Calu3 (cell line): Measurements from ENCODE around the gene PNPLA1. TPM values are rescaled to one million over a fixed set of nuclear protein-coding genes. Genes with fewer than 3 reads are reported as not detected.

Experiments
- BruUV-seq: library from RNA; stranded (reverse); fragments of 400-500 nt; replicated peaks from 2 replicates; lab custom pipeline; 2021; lab: Mats Ljungman, UMichigan
- CTCF ChIA-PET: fragments of 300-600 bp; sonication (Branson Sonifier 250); formaldehyde crosslinking; loops from one replicate; lab custom pipeline; 2022; ENCODE audit warnings: antibody characterized with exemption; lab: Charles Lee
- DNase-seq: peaks from one replicate; pipeline ENCODE4 v3.0.0; 2022
- H3K27ac Mint-ChIP-seq: one replicate; pipeline ENCODE4 v1.8.0; 2022; ENCODE audit warnings: mixed read lengths; ENCODE audit not compliant: unreplicated experiment
- H3K27me3 Mint-ChIP-seq: one replicate; pipeline ENCODE4 v1.8.0; 2022; ENCODE audit warnings: mixed read lengths; ENCODE audit not compliant: unreplicated experiment
- H3K36me3 Mint-ChIP-seq: one replicate; pipeline ENCODE4 v1.8.0; 2022; ENCODE audit warnings: mild to moderate bottlenecking, moderate library complexity, mixed read lengths; ENCODE audit not compliant: insufficient read depth, unreplicated experiment
- H3K4me1 Mint-ChIP-seq: one replicate; pipeline ENCODE4 v1.8.0; 2022; ENCODE audit warnings: mild to moderate bottlenecking, low read depth, mixed read lengths; ENCODE audit not compliant: unreplicated experiment
- H3K4me3 Mint-ChIP-seq: one replicate; pipeline ENCODE4 v1.8.0; 2022; ENCODE audit warnings: mild to moderate bottlenecking, low read depth, moderate library complexity, mixed read lengths; ENCODE audit not compliant: unreplicated experiment
- H3K9me3 Mint-ChIP-seq: one replicate; pipeline ENCODE4 v1.8.0; 2022; ENCODE audit warnings: low read depth, mixed read lengths; ENCODE audit not compliant: unreplicated experiment
- intact Hi-C: fragments of 100-400 bp; cut with micrococcal nuclease; formaldehyde crosslinking; loops from one replicate; pipeline ENCODE4 v1.10.0; 2022; ENCODE audit not compliant: unreplicated experiment
- total RNA-seq: library from RNA; stranded (reverse); gene quantifications from 2 replicates; pipeline ENCODE4 v1.2.3, GENCODE V29; 2022
- TF ChIP-seq, protein P1 (sequence below): fragments of 200-600 bp; IDR thresholded peaks from one replicate; pipeline ENCODE4 v1.8.0; 2022; ENCODE audit warnings: antibody characterized with exemption; ENCODE audit not compliant: unreplicated experiment

PNPLA1 gene
- total RNA-seq, 1 experiment from 2014 or later: 0.19 TPM

DNA sequence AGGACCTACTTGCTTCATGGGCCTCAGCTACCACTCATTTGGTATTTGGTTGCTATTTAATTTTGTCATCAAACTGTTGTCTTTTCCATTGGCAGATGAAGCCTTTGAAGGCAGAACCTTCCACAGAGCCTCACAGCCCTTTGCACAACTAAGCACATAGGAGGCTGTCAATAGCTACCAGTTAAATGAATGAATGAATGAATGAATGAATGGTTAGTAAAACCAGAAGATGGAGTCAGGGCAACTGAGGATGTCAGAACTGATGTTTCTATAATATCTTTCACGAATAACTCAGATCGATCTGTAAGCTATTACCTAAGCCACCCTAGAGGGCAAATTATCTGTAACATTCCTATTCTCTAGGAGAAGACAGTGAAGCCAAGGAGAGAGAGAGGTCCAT lies 47.8 kb downstream of the PNPLA1 start:
- no peaks in the 10 kb centered on the region for H3K9me3 Mint-ChIP-seq
- no peak overlapping the region for H3K4me3 Mint-ChIP-seq
- peaks cover 25% of the 10 kb centered on the region for H3K4me1 Mint-ChIP-seq
- no peaks in the 10 kb centered on the region for H3K36me3 Mint-ChIP-seq
- TF ChIP-seq, protein P1, sequence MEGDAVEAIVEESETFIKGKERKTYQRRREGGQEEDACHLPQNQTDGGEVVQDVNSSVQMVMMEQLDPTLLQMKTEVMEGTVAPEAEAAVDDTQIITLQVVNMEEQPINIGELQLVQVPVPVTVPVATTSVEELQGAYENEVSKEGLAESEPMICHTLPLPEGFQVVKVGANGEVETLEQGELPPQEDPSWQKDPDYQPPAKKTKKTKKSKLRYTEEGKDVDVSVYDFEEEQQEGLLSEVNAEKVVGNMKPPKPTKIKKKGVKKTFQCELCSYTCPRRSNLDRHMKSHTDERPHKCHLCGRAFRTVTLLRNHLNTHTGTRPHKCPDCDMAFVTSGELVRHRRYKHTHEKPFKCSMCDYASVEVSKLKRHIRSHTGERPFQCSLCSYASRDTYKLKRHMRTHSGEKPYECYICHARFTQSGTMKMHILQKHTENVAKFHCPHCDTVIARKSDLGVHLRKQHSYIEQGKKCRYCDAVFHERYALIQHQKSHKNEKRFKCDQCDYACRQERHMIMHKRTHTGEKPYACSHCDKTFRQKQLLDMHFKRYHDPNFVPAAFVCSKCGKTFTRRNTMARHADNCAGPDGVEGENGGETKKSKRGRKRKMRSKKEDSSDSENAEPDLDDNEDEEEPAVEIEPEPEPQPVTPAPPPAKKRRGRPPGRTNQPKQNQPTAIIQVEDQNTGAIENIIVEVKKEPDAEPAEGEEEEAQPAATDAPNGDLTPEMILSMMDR: no peak
- no peak for DNase-seq
- no peaks in the 10 kb centered on the region for H3K27me3 Mint-ChIP-seq
- CTCF ChIA-PET: no interaction called here
- BruUV-seq: no TSS peak
- no peak overlapping the region for H3K27ac Mint-ChIP-seq
- intact Hi-C loops: no loop called here

DNA sequence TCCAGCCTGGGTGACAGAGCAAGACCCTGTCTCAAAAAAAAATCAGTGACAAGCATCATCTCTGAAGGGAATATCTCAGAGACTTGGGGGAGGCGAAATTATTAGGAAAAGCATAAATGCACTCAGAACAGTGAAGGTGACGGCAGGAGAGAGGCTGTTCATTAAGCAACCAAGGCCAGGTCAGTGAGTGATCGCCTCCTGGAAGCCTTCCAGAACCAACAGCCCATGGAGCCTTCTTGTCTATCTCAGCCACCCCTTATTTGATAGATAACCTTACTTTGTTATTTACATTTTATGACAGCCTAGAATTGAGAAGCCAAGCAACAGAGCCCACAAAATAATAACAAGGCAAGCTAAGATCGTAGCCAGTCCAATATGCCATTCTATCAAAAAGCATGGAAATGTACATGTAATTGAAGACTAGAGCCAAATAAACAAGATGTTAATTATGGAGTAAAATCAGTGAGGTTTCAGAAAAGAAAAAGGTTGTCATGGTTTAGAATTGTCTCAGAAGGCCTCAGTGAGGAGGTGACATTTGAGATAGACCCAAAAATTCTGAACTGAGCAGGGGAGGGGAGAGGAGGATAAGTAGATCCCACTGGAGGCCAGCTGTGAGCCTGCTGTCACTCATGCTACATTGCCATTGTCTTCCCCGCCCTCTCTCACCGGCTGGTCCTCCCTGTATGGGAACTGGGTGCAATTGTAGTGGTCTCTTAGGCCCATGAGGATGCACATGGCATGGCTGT lies 49.0 kb downstream of the PNPLA1 start:
- Mint-ChIP-seq H3K27ac (no peak overlapping the region), H3K4me3 (no peak overlapping the region), H3K9me3 (no peaks in the 10 kb centered on the region), H3K4me1 (peaks cover 23% of the 10 kb centered on the region), H3K27me3 (no peaks in the 10 kb centered on the region), H3K36me3 (no peaks in the 10 kb centered on the region)
- no peak for DNase-seq
- TF ChIP-seq, protein P1: no peak
- intact Hi-C loops: no loop called here
- no TSS peak for BruUV-seq
- CTCF ChIA-PET: interaction anchor here (2.3 kb wide), 1 partner anchor 21 kb away, joined by 9 read pairs; no protein-coding TSS in a partner anchor

DNA sequence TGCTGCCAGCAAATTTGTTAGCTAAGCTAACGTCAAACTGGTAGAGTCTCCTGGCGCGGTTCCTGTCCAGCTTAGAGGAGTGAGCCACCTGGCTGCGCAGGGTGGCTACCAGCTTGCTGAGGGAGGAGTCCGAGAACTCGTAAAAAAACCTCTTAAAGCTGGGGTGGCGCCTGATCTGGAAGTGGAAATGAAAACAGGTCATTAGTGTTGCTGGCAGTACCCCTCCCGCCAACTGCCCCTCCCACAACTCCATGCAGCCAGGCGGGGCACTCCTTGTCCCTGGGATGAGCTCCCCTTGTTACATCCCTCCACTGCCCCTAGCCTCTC lies 49.5 kb downstream of the PNPLA1 start:
- Mint-ChIP-seq H3K27me3 (no peaks in the 10 kb centered on the region), H3K36me3 (no peaks in the 10 kb centered on the region), H3K9me3 (no peaks in the 10 kb centered on the region), H3K4me3 (no peak overlapping the region), H3K4me1 (peaks cover 17% of the 10 kb centered on the region), H3K27ac (no peak overlapping the region)
- CTCF ChIA-PET: interaction anchor here (1.8 to 2.3 kb wide), 2 partner anchors 17 to 21 kb away, joined by 8 to 9 read pairs; no protein-coding TSS in a partner anchor
- BruUV-seq: no TSS peak
- DNase-seq: no peak
- TF ChIP-seq, protein P1: no peak
- intact Hi-C loops: no loop called here

DNA sequence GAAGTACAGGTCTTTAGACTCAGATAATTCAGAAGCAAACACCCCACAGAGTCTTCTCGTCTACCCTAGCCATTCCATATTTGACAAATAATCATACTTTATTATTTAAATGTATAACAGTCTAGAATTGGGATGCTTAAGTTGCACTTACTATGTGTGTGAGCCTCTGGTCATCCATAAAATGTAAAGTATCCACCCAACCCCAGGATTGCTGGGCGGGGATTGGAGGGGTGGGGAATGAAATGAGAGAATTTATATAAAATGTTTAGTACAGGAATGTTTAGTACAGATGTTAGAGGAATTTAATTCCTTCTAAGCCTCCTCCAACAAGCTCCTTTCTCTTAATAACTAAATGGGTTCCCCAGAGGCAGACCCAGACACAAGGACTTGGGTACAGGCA lies 50.0 kb downstream of the PNPLA1 start:
- intact Hi-C loops: no loop called here
- DNase-seq: no peak
- no peaks in the 10 kb centered on the region for H3K9me3 Mint-ChIP-seq
- CTCF ChIA-PET: interaction anchor here (1.8 to 2.3 kb wide), 2 partner anchors 17 to 20 kb away, joined by 8 to 9 read pairs; no protein-coding TSS in a partner anchor
- H3K4me1 Mint-ChIP-seq: peaks cover 16% of the 10 kb centered on the region
- no peaks in the 10 kb centered on the region for H3K36me3 Mint-ChIP-seq
- TF ChIP-seq, protein P1: no peak
- no peak overlapping the region for H3K27ac Mint-ChIP-seq
- BruUV-seq: no TSS peak
- H3K4me3 Mint-ChIP-seq: no peak overlapping the region
- H3K27me3 Mint-ChIP-seq: no peaks in the 10 kb centered on the region
